HepG2 (cell line): ENCODE measurements around the gene USP27X. TPM values are rescaled to one million over a fixed set of nuclear protein-coding genes. Genes with fewer than 3 reads are reported as not detected.

Experiments
- DPF2 ChIP-seq: sonication (generic); formaldehyde crosslinking; IDR thresholded peaks from 2 replicates; pipeline ENCODE4 v1.4.0; 2020; ENCODE audit warnings: mild to moderate bottlenecking, low read depth, missing genetic modification reagents, borderline replicate concordance
- GATA4 ChIP-seq: sonication (generic); IDR thresholded peaks from 2 replicates; pipeline ENCODE4 v1.6.1; 2016; ENCODE audit warnings: antibody characterized with exemption, low read depth, borderline replicate concordance
- HDAC2 ChIP-seq: sonication (generic); formaldehyde crosslinking; IDR thresholded peaks from 2 replicates; pipeline ENCODE4 v1.4.0; 2020; ENCODE audit warnings: missing genetic modification reagents
- MED13 ChIP-seq: sonication (generic); formaldehyde crosslinking; IDR thresholded peaks from 2 replicates; pipeline ENCODE4 v1.5.0; 2020; ENCODE audit warnings: missing genetic modification reagents
- POLR2A ChIP-seq, 2 experiments: IDR thresholded peaks; 2 replicates each; pipeline ENCODE4 v1.6.1; 2011; ENCODE audit warnings: low read depth in 2 of 2, low read length in 2 of 2, mild to moderate bottlenecking in 1 of 2, moderate library complexity in 1 of 2; ENCODE audit not compliant: insufficient read depth in 1 of 2
- SAFB2 ChIP-seq: sonication (generic); formaldehyde crosslinking; IDR thresholded peaks from 2 replicates; pipeline ENCODE4 v1.5.1; 2020; ENCODE audit warnings: missing genetic modification reagents, low read depth, mild to moderate bottlenecking, borderline replicate concordance
- ZNF496 ChIP-seq: sonication (generic); formaldehyde crosslinking; IDR thresholded peaks from 2 replicates; pipeline ENCODE4 v1.8.1; 2023; ENCODE audit warnings: mild to moderate bottlenecking, moderate library complexity, missing genetic modification reagents; ENCODE audit not compliant: insufficient replicate concordance
- ZNF550 ChIP-seq: sonication (generic); formaldehyde crosslinking; IDR thresholded peaks from 2 replicates; pipeline ENCODE4 v1.4.0; 2020; ENCODE audit warnings: mild to moderate bottlenecking, missing genetic modification reagents, borderline replicate concordance
- ZNF589 ChIP-seq: sonication (generic); formaldehyde crosslinking; conservative IDR thresholded peaks from 2 replicates; pipeline ENCODE4 v1.8.0; 2022; ENCODE audit warnings: mild to moderate bottlenecking, moderate library complexity, missing genetic modification reagents
- ZNF614 ChIP-seq: IDR thresholded peaks from 2 replicates; pipeline ENCODE4 v1.6.1; 2018; ENCODE audit warnings: missing biosample characterization, missing genetic modification reagents, inconsistent platforms, borderline replicate concordance
- ZNF616 ChIP-seq: sonication (generic); formaldehyde crosslinking; IDR thresholded peaks from 2 replicates; pipeline ENCODE4 v1.5.0; 2020; ENCODE audit warnings: low read depth, mild to moderate bottlenecking, missing genetic modification reagents
- ZNF879 ChIP-seq: sonication (generic); formaldehyde crosslinking; IDR thresholded peaks from 2 replicates; pipeline ENCODE4 v1.8.1; 2023; ENCODE audit warnings: missing genetic modification reagents
- polyA plus RNA-seq, 8 experiments: library from polyadenylated mRNA; depleted of rRNA in 3 of 8; stranded (reverse) in 7 of 8; unstranded in 1 of 8; fragments of >200 nt; fragmentation: Illumina TruSeq in 4 of 8; extraction: Trizol in 4 of 8; gene quantifications; 2 replicates each; pipeline versions ENCODE4 v1.2.1 to v1.2.3, GENCODE V29; 2011 to 2016; ENCODE audit warnings: low read depth in 4 of 8, missing spikeins in 1 of 8, mixed read lengths in 1 of 8; ENCODE audit not compliant: insufficient read depth in 1 of 8
- total RNA-seq, 5 experiments: library from RNA; depleted of rRNA; stranded (reverse); fragments of >200 nt; fragmentation: Illumina TruSeq; extraction: Trizol; gene quantifications; 2 replicates each; pipeline ENCODE4 v1.2.3, GENCODE V29; 2016; ENCODE audit warnings: low read depth in 1 of 5
- TF ChIP-seq, protein P1 (sequence below), 2 experiments: sonication (generic) in 1 of 2; formaldehyde crosslinking in 1 of 2; IDR thresholded peaks; 2 replicates each; pipeline versions ENCODE4 v1.5.1 to v1.6.1; 2011 to 2020; ENCODE audit warnings: borderline replicate concordance in 1 of 2, low read depth in 1 of 2, low read length in 1 of 2, mild to moderate bottlenecking in 1 of 2, missing genetic modification reagents in 1 of 2, moderate library complexity in 1 of 2
- TF ChIP-seq, protein P2 (sequence below): sonication (generic); formaldehyde crosslinking; IDR thresholded peaks from 2 replicates; pipeline ENCODE4 v1.8.1; 2023; ENCODE audit warnings: mild to moderate bottlenecking, inconsistent platforms, moderate library complexity, missing genetic modification reagents, borderline replicate concordance
- TF ChIP-seq, protein P3 (sequence below), 2 experiments: sonication (generic) in 1 of 2; formaldehyde crosslinking in 1 of 2; IDR thresholded peaks; 2 replicates each; pipeline versions ENCODE4 v1.4.0 to v1.6.1; 2018 to 2020; ENCODE audit warnings: missing genetic modification reagents in 2 of 2, borderline replicate concordance in 1 of 2, low read depth in 1 of 2, mild to moderate bottlenecking in 1 of 2, missing biosample characterization in 1 of 2
- TF ChIP-seq, protein P4 (sequence below): fragments of 450-650 bp; IDR thresholded peaks from 2 replicates; pipeline ENCODE4 v1.6.1; 2017; ENCODE audit warnings: mild to moderate bottlenecking
- TF ChIP-seq, protein P5 (sequence below): sonication (generic); formaldehyde crosslinking; IDR thresholded peaks from 2 replicates; pipeline ENCODE4 v1.4.0; 2020; ENCODE audit warnings: missing genetic modification reagents

USP27X gene
- total and polyA plus RNA-seq, 2 of the 13 experiments (the other 11 are each of a cell fraction or from before 2014, with no cell fraction given), result 7.2 to 9.7 TPM

DNA sequence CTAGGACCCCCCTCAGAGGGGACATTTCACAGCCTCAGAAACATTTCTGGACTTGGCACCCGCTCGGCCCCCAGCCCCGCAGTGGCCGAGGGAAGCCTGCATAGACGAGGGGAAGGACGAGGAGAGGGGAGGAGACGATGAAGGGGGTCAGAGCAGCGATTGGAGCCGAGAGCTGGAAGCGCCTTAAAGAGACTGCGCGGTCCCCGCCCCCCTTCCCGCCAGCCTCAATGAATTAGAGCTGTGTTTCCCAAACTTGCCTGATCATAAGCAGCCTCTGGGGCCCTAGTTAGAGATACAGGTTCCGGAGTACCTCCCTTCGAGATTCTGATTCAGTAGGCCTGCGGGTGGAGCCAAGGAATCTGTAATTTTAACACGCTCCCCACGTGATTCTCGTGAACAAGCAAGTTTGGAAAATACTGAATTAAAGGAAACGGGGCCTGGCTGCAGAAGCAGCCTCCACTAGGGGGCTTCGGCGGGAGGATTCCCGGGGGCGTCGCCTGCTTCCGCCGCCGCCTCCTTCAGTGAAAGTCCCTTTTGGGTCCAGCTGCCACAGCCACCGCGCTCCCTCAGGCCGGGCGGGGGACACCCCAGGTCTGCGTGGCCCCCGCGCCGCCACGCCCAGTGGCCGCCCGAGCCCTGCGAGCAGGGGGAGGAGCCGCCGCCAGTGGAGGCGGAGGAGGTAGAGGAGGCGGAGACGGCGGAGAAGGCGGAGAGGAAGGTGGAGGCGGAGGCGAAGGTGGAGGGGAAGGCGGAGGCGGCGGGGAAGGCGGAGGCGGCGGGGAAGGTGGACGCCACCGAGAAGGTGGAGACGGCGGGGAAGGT is at the start of gene USP27X (continued):
- TF ChIP-seq, protein P1, sequence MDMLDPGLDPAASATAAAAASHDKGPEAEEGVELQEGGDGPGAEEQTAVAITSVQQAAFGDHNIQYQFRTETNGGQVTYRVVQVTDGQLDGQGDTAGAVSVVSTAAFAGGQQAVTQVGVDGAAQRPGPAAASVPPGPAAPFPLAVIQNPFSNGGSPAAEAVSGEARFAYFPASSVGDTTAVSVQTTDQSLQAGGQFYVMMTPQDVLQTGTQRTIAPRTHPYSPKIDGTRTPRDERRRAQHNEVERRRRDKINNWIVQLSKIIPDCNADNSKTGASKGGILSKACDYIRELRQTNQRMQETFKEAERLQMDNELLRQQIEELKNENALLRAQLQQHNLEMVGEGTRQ (IDR thresholded peaks at IDR 0.05; ENCODE audit: low read depth, low read length), result peak; percentile 45; the same call in 1 of the 2 replicates
- TF ChIP-seq, protein P1 (CRISPR knock-in tag; IDR thresholded peaks at IDR 0.05; ENCODE audit: borderline replicate concordance), result peak; percentile 74; the same call in 1 of the 2 replicates
- TF ChIP-seq, protein P2, sequence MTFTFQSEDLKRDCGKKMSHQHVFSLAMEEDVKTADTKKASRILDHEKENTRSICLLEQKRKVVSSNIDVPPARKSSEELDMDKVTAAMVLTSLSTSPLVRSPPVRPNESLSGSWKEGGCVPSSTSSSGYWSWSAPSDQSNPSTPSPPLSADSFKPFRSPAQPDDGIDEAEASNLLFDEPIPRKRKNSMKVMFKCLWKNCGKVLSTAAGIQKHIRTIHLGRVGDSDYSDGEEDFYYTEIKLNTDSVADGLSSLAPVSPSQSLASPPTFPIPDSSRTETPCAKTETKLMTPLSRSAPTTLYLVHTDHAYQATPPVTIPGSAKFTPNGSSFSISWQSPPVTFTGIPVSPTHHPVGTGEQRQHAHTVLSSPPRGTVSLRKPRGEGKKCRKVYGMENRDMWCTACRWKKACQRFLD (CRISPR knock-in tag), result 0 out of 2 replicates have a peak, but pooled peaks have one; percentile 38
- TF ChIP-seq MED13 (CRISPR knock-in tag) (no peak), GATA4 (peak; percentile 16; the same call in 1 of the 2 replicates), ZNF589 (CRISPR knock-in tag) (no peak), ZNF616 (no peak), ZNF550 (no peak), POLR2A (IDR thresholded peaks at IDR 0.05; ENCODE audit: insufficient read depth in 1 of 2, low read depth in 2 of 2, low read length in 2 of 2) (peak in 1 of 2 experiments; percentile 60; a peak in 1 of 4 replicates), ZNF879 (CRISPR knock-in tag) (no peak), ZNF614 (no peak; the same call in 1 of the 2 replicates), HDAC2 (CRISPR knock-in tag) (0 out of 2 replicates have a peak, but pooled peaks have one; percentile 11), ZNF496 (CRISPR knock-in tag) (no peak), SAFB2 (no peak), DPF2 (CRISPR knock-in tag) (no peak)
- TF ChIP-seq, protein P3, sequence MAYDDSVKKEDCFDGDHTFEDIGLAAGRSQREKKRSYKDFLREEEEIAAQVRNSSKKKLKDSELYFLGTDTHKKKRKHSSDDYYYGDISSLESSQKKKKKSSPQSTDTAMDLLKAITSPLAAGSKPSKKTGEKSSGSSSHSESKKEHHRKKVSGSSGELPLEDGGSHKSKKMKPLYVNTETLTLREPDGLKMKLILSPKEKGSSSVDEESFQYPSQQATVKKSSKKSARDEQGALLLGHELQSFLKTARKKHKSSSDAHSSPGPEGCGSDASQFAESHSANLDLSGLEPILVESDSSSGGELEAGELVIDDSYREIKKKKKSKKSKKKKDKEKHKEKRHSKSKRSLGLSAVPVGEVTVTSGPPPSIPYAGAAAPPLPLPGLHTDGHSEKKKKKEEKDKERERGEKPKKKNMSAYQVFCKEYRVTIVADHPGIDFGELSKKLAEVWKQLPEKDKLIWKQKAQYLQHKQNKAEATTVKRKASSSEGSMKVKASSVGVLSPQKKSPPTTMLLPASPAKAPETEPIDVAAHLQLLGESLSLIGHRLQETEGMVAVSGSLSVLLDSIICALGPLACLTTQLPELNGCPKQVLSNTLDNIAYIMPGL (CRISPR knock-in tag; IDR thresholded peaks at IDR 0.05; ENCODE audit: borderline replicate concordance in 1 of 2, low read depth in 1 of 2), result peak; percentile 54 to 56; a peak in 2 of 4 replicates
- TF ChIP-seq, protein P4, sequence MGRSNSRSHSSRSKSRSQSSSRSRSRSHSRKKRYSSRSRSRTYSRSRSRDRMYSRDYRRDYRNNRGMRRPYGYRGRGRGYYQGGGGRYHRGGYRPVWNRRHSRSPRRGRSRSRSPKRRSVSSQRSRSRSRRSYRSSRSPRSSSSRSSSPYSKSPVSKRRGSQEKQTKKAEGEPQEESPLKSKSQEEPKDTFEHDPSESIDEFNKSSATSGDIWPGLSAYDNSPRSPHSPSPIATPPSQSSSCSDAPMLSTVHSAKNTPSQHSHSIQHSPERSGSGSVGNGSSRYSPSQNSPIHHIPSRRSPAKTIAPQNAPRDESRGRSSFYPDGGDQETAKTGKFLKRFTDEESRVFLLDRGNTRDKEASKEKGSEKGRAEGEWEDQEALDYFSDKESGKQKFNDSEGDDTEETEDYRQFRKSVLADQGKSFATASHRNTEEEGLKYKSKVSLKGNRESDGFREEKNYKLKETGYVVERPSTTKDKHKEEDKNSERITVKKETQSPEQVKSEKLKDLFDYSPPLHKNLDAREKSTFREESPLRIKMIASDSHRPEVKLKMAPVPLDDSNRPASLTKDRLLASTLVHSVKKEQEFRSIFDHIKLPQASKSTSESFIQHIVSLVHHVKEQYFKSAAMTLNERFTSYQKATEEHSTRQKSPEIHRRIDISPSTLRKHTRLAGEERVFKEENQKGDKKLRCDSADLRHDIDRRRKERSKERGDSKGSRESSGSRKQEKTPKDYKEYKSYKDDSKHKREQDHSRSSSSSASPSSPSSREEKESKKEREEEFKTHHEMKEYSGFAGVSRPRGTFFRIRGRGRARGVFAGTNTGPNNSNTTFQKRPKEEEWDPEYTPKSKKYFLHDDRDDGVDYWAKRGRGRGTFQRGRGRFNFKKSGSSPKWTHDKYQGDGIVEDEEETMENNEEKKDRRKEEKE, result no peak
- TF ChIP-seq, protein P5, sequence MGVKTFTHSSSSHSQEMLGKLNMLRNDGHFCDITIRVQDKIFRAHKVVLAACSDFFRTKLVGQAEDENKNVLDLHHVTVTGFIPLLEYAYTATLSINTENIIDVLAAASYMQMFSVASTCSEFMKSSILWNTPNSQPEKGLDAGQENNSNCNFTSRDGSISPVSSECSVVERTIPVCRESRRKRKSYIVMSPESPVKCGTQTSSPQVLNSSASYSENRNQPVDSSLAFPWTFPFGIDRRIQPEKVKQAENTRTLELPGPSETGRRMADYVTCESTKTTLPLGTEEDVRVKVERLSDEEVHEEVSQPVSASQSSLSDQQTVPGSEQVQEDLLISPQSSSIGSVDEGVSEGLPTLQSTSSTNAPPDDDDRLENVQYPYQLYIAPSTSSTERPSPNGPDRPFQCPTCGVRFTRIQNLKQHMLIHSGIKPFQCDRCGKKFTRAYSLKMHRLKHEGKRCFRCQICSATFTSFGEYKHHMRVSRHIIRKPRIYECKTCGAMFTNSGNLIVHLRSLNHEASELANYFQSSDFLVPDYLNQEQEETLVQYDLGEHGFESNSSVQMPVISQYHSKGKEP (CRISPR knock-in tag), result no peak
